Measurements from ENCODE around the gene HDAC4.

The HDAC4 gene

DNA sequence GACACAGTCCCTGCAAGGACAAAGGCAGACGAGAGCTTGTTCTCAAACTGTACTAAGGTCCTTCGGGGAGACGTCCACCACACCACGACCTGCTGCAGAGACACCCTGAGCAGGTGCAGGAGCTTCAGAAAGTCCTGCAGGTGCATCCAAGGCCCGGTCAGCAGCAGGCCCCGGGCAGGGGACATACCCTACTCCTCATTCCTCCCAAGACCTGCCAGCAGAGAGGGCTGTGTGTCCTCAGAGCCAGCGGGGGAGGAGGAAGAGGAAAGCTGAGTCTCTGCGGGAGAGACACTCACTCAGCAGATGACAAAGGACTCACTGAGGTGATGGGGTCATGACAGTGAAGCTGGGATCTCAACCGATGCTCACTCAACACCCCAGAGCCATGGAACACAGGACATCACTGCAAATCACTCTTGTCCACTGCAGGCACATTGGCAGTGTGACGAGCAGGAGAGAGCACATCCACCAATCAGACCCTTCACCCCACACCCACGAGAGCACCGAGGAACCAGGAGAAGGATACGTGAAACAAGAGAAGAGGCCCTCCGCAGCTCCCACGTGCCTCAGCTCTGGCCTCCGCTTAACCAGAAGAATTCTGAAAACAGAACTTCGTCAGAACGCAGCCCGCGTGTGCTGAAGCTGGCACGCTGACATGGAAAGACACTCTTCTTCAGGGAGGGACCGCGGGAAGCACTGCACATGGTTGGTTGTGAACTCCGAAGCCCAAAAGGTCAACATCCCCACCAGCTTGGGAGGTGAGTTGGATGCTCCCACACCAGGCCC, 9.3 kb downstream of the HDAC4 start:
- TF ChIP-seq JUND (IDR thresholded peaks at IDR 0.05; ENCODE audit: low read depth) = no peak
- in situ Hi-C loops (cut with HindIII; ENCODE audit: low pct_unique_long_range_greater_than_20kb, low sequenced_read_pairs) = no loop called here
- DNase-seq (ENCODE audit: low read depth in 1 of 2, low spot score in 1 of 2) = no peak

DNA sequence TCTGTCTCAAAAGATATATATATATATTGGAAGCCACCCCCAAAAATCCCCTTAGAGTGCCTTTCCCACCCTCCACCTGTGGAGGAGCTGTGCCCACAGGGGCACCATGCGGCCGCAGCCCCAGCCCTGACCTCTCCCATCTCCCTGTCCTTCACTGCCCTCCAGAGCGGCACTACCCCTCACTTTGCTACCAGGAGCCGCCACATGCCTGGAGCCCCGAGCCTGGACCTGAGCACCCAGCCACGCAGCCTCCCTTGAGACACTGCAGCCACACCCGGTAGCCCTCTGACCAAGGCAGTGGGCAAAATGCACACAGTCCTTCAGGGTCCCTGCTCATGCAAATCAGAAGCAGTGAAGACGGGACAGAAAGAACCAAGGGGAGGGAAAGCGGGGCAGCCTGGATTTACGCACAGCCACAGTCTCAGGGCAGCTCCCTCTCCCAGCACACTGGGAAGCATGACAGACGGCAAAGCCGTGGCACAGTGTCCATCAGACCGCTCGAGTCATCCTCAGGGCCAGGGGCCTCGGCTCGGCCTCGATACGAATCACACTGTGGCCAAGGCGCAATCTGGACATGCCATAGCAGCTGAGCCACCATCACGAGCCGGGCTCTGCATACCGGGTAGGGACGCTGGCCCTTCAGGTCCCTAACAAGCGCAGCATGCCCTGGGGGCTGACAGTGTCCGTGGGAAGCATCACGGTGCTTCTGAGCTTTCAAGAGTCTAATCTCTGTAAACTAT, 10.1 kb downstream of the HDAC4 start:
- no peak for DNase-seq (ENCODE audit: low read depth in 1 of 2, low spot score in 1 of 2)
- no peak for TF ChIP-seq JUND (IDR thresholded peaks at IDR 0.05; ENCODE audit: low read depth)
- in situ Hi-C loops (cut with HindIII; ENCODE audit: low pct_unique_long_range_greater_than_20kb, low sequenced_read_pairs) = no loop called here

DNA sequence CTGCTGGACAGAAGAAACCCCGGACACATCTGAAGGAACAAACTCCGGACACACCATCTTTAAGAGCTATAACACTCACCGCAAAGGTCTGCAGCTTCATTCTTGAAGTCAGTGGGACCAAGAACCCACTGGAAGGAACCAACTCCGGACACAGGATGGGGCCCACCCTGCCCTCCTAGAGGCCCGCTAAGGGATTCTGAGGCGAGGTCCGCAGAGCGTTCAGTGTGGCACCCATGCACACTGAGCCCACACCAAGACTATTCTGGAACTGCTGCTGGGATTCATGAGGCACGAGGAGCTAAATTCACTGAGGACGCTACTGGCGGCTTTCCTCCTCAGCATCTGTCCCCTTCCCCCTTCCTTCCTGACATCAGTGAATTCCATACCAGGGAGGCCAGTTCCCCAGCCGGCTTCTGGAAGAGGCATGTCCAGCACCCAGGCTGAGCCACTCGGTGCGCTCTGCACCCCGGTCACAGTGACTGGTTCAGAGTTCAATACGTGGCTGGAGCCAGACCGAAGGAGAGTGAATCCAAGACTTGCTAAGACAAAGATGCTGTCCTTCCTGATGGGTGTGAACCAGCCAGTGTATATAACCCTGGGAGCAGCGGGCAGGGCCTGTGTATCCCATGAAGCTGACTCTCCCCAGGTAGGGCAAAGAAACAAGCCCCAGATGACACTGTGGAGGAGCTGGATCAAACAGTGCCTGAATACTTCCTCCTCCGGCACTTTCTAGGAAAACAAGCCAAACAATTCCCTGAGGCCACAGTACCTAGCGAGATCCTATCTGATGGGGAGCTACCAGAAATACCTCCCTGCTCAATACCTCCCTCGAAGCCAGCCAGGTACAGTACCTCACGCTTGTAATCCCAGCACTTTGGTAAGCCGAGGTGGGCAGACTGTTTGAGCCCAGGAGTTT, 11.1 kb downstream of the HDAC4 start:
- in situ Hi-C loops (cut with HindIII; ENCODE audit: low pct_unique_long_range_greater_than_20kb, low sequenced_read_pairs) = no loop called here

DNA sequence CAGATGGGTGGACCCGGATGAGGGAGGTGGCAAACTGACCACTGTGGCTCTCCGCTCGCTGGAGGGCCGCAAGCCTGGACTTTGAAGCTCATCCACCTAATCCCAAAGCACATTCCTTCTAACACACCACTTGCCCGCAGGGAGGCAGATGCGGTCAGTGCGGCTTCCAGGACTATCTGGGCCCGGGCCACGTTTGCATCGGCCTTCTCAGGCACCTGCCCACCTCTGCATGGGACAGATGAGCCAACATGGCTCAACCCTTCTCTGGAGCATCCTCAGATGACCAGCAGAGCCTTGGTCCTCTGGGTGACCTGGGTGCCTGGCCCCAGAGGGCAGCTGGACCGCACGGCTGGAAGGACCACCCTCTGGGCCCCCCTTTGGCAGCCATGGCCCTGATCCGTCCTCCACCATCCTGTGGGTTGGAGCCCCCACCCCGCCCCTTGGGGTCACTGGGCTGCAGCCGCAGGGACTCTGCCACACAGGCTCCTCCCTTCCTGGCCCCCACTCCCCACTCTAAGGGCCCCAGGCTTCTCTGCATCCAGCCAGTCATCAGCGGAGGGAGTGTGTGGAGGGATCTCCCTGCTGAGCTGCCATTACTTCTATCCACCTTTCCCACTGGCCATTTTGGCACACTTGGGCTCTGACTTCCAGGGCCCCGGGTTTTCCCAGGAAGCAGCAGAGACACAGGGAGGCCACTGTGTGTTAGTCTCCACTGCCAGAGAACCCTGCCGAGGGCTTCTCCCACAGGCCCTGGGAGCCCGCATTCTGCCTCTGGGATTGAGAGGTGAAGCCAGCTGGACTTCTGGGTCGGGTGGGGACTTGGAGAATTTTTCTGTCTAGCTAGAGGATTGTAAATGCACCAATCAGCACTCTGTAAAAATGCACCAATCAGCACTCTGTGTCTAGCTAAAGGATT, 12.3 kb downstream of the HDAC4 start:
- no peak for DNase-seq (ENCODE audit: low read depth in 1 of 2, low spot score in 1 of 2)
- in situ Hi-C loops (cut with HindIII; ENCODE audit: low pct_unique_long_range_greater_than_20kb, low sequenced_read_pairs) = no loop called here
- TF ChIP-seq JUND (IDR thresholded peaks at IDR 0.05; ENCODE audit: low read depth) = no peak

More for the DNA sequence above, 11.1 kb downstream of the HDAC4 start:
- no peak for DNase-seq (ENCODE audit: low read depth in 1 of 2, low spot score in 1 of 2)
- TF ChIP-seq JUND (IDR thresholded peaks at IDR 0.05; ENCODE audit: low read depth) = no peak

DNA sequence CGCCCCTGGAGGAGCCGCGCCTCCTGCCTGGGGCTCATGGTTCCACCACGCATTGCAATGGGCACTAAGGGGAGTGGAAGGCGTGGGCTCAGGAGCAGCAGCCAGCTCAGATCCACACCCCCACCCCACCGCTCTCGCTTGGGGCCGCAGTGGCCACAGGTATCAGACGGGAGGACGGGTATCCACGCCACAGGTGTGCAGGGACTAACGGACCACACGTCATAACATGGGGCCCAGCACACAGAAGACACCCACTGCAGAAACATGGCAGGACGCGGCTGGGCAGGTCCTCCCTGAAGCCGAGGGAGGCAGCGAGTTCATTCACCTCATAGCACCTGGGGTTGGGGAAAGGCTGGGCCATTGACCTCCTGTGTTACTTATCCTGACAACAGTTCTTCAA, 13.0 kb downstream of the HDAC4 start:
- in situ Hi-C loops (cut with HindIII; ENCODE audit: low pct_unique_long_range_greater_than_20kb, low sequenced_read_pairs) = no loop called here
- no peak for TF ChIP-seq JUND (IDR thresholded peaks at IDR 0.05; ENCODE audit: low read depth)
- DNase-seq (ENCODE audit: low read depth in 1 of 2, low spot score in 1 of 2) = no peak

DNA sequence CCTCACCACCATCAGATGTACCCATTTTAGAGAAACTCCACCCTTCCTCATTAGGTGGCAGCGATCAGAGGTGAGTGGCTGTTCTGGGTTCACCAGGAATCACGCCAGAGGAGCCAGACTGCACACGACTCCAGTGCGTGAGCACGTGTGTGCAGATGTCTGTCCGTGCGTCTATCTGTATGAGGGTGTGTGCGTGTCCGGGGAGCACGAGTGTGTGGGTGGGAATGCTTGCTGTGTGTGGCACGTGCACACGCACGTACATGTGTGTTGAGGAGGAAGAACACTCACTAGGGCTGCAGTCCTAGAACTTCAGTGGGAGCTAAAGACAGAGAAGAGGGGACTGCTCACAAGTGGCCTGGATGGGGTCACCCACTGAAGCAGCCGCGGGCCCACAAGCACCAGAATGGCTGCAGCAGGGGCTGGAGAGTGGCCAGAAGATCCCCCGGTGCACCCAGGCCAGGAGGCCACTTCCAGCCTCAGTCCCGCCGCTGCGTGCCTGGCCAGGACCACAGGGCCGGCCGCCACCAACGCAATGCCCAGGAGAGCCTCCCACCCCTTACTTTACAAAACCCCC, 13.9 kb downstream of the HDAC4 start:
- in situ Hi-C loops (cut with HindIII; ENCODE audit: low pct_unique_long_range_greater_than_20kb, low sequenced_read_pairs) = no loop called here
- no peak for DNase-seq (ENCODE audit: low read depth in 1 of 2, low spot score in 1 of 2)
- TF ChIP-seq JUND (IDR thresholded peaks at IDR 0.05; ENCODE audit: low read depth) = no peak

DNA sequence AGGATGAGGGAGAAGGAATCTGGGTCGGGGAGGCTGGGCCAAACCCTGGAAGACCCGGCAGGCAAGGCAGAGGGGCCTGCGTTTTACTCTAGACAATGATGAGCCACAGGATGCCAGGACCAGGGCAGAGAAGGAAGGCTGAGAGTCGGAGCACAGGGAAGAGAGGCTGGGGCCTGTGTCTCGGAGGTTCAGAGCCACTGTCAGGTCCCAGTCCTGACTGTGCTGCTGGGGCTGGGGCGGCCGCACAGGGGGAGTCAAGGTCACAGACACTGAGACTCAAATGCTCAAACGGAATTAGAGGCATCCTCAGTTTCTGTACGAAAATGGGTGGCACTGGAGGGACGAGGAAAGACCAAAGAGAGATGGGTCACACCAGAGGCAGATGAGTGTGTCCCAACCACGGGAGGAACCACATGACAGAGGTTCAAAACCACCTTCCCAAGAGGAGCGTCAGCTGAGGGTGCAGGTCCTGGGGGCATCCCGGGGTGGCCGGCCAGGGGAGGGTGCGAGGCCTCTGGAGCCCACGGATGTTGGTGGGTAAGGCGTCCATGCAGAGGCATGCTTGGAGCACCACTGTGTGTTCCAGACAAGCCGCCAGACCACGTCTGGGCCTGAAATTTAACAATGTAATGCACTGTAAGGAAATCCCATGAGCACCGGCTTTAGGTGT, 14.7 kb downstream of the HDAC4 start:
- TF ChIP-seq JUND (IDR thresholded peaks at IDR 0.05; ENCODE audit: low read depth) = no peak
- in situ Hi-C loops (cut with HindIII; ENCODE audit: low pct_unique_long_range_greater_than_20kb, low sequenced_read_pairs) = no loop called here
- DNase-seq (ENCODE audit: low read depth in 1 of 2, low spot score in 1 of 2) = no peak

DNA sequence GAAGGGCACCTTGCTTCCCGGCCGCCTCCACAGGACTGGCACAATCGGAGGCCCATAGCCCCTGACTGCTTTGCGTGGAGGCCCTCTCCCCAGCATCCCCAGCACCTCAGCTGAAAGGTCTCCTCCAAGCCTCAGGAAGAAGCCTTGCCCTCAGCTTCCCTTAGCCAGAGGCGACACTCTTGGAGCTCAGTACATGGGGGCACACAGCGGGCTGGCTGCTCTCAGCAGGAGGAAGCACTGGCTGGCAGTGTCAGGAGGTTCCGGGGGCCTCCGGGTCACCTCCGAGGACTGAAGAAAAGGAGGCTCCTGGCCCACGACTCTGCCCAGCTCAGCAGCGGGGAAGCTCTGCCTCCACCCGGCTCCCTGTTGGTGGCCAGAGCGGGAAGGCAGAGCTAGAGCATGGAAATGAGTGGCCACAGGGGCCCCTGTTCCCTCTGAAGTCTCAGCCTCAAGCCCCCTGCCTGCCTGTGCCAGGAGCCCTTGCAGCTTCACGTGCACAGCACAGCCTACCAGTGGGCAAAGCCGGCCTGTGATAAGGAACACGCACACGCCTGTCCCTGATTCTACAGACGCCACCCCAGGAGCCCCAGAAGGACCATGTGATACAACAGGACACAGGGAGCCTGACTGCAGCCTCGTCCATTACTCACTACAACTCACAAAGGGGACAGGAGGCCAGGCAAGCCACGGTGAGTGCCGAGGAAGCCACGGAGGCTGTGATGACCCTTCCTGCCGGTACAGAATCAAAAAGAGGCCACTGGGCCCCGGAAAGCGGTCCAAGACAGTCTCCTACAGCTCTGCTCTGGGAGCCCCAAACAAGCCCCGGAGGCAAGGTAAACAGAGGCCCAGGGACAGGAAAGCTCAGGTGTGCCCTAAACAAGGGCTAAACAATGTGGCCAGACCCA, 15.5 kb downstream of the HDAC4 start:
- no peak for DNase-seq (ENCODE audit: low read depth in 1 of 2, low spot score in 1 of 2)
- no peak for TF ChIP-seq JUND (IDR thresholded peaks at IDR 0.05; ENCODE audit: low read depth)
- in situ Hi-C loops (cut with HindIII; ENCODE audit: low pct_unique_long_range_greater_than_20kb, low sequenced_read_pairs) = no loop called here

DNA sequence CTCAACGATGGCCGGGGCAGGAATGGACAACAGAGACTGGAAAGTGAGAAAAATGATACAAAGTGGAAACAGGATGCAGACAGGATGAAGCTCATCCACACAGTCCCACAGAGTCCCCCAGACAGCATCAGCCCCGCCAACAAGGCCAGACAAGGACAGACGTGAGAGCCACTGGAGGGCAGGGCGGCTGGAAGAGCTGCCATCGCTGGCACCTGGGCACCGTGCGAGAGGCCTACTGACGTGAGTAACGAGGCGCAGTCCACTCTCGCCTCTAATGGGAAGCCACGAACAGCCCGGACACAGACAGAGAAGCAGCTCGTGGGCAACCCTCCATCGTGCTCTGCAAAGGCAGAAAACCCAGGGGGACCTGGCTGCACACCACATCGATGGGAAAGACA, 17.1 kb downstream of the HDAC4 start:
- in situ Hi-C loops (cut with HindIII; ENCODE audit: low pct_unique_long_range_greater_than_20kb, low sequenced_read_pairs) = no loop called here
- no peak for TF ChIP-seq JUND (IDR thresholded peaks at IDR 0.05; ENCODE audit: low read depth)
- no peak for DNase-seq (ENCODE audit: low read depth in 1 of 2, low spot score in 1 of 2)

DNA sequence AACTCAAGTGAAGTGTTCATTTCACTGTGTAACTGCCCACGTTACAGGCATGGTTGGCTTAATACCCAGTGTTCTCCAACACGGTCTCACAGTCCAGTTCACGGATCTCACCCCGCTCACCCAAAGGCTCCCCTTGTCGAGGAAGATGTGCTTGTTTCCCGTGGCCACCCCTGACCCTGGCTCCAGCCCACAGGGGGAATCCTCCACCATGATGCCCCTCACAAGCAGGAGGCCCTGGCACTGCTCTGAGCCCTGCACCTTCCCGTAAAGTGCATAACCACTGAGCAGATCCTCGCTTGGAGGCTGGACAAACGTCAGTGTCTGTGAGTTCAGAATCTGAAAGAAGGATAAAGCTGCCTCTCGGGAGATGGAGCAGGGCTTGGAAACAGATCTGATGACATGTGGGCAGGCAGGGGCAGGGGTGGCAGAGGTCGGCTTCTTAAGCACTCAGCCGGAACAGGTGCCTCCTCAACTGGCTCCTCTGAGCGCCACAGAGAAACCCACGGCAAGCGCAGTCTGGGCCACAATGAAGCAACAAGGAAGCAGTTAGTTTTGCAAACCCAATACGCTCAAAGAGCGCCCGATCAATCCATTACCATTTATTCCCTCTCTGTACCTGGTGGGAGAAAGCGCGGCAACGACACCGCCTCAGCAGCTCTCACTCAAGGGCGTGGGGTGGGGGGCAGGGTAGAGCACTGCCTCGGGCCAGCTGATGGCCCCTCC, 17.6 kb downstream of the HDAC4 start:
- in situ Hi-C loops (cut with HindIII; ENCODE audit: low pct_unique_long_range_greater_than_20kb, low sequenced_read_pairs) = no loop called here
- no peak for DNase-seq (ENCODE audit: low read depth in 1 of 2, low spot score in 1 of 2)
- no peak for TF ChIP-seq JUND (IDR thresholded peaks at IDR 0.05; ENCODE audit: low read depth)
